C1 segment of cervical spinal cord (tissue), 14 donors: Measurements from ENCODE around the gene HARS1.
"Not testable (repeated sequence)": the region's sequence is repeated elsewhere in the genome, so short reads cannot be mapped to it uniquely, and the experiment has no call there.

Experiments used
- DNase-seq, 14 donors: peaks; one replicate each; lab custom pipeline; 2025; lab: John Stamatoyannopoulos, UW

Gene HARS1

GRCh38 chr5:140633021-140633471, 58.1 kb downstream of the HARS1 start, which contains the start of gene CD14:
Gene CD14, minus strand, starts transcription at chr5:140633175. Its CDS starts 104 bp downstream, at chr5:140633071.
- DNase-seq: peak in 5 of 14 donors; percentile 47 to 70 (median 52)

- peak in 7 of 14 donors; percentile 25 to 85 (median 46) for DNase-seq
Measured at GRCh38 chr5:140632366-140633020, 58.7 kb downstream of the HARS1 start.

- peak in 2 of 14 donors; percentile 55 to 85 for DNase-seq
Measured at GRCh38 chr5:140631831-140632365, 59.3 kb downstream of the HARS1 start.

GRCh38 chr5:140631036-140631417, 60.1 kb downstream of the HARS1 start:
- DNase-seq: peak in 1 of 14 donors; percentile 55

- peak in 1 of 14 donors; percentile 55 for DNase-seq
Measured at GRCh38 chr5:140630292-140631035, 60.7 kb downstream of the HARS1 start.

- DNase-seq: no peak
Measured at GRCh38 chr5:140628711-140629110, 62.5 kb downstream of the HARS1 start.

- DNase-seq: no peak
Measured at GRCh38 chr5:140627972-140628371, 63.2 kb downstream of the HARS1 start.

- DNase-seq: not testable (repeated sequence)
Measured at GRCh38 chr5:140624886-140625285, 66.3 kb downstream of the HARS1 start.
